Measurements from ENCODE around the gene CFHR2.
"Not testable (repeated sequence)": the region's sequence is repeated elsewhere in the genome, so short reads cannot be mapped to it uniquely, and the experiment has no call there.

The CFHR2 gene

GRCh38 chr1:196910215-196910614, 33.3 kb upstream of the CFHR2 start:
- no peaks in the 10 kb centered on the region for H3K27me3 ChIP-seq (ENCODE audit: control insufficient read depth in 1 of 2, insufficient read depth in 1 of 2, low read length in 2 of 2)
- no peak overlapping the region for H2AFZ ChIP-seq (ENCODE audit: low read depth, low read length)

GRCh38 chr1:196912283-196912682, 31.3 kb upstream of the CFHR2 start:
- not testable (repeated sequence) for DNase-seq; H3K4me3 ChIP-seq (ENCODE audit: insufficient read depth in 1 of 2, low read depth in 1 of 2, low read length in 2 of 2); H3K23ac ChIP-seq (ENCODE audit: low read length in 2 of 2); H3K27ac ChIP-seq (ENCODE audit: low read length, poor library complexity, severe bottlenecking); H4K8ac ChIP-seq (ENCODE audit: low read length); H3K9me3 ChIP-seq (ENCODE audit: control insufficient read depth, low read length); H3K14ac ChIP-seq (ENCODE audit: low read length in 2 of 2); H4K91ac ChIP-seq (ENCODE audit: low read length); H3K4me1 ChIP-seq (ENCODE audit: control insufficient read depth, insufficient read depth, low read depth, low read length); H3K9ac ChIP-seq (ENCODE audit: low read length); H3K79me1 ChIP-seq (replicated peaks; ENCODE audit: low read length, poor library complexity, severe bottlenecking); H3K4me2 ChIP-seq (ENCODE audit: low read length, poor library complexity, severe bottlenecking); H3K18ac ChIP-seq (ENCODE audit: low read depth in 1 of 2, low read length in 2 of 2); H3K36me3 ChIP-seq (ENCODE audit: control insufficient read depth in 1 of 2, insufficient read depth in 2 of 2, low read depth in 1 of 2, low read length in 2 of 2); H3K27me3 ChIP-seq (ENCODE audit: control insufficient read depth in 1 of 2, insufficient read depth in 1 of 2, low read length in 2 of 2); H2BK12ac ChIP-seq (ENCODE audit: low read length in 2 of 2); H2AK5ac ChIP-seq (ENCODE audit: low read length, severe bottlenecking); H2BK120ac ChIP-seq (ENCODE audit: low read depth, low read length); H3K4ac ChIP-seq (ENCODE audit: low read depth in 1 of 2, low read length in 2 of 2); H2BK5ac ChIP-seq (ENCODE audit: low read depth, low read length, poor library complexity, severe bottlenecking); H2AFZ ChIP-seq (ENCODE audit: low read depth, low read length); H2BK15ac ChIP-seq (ENCODE audit: low read depth, poor library complexity, severe bottlenecking)
- 53% methylated on average over 3 of the region's 5 CpGs for WGBS

More at GRCh38 chr1:196910215-196910614, 33.3 kb upstream of the CFHR2 start:
- H3K4ac ChIP-seq (ENCODE audit: low read depth in 1 of 2, low read length in 2 of 2), result no peak overlapping the region
- no peak overlapping the region for H2BK12ac ChIP-seq (ENCODE audit: low read length in 2 of 2)
- no peak overlapping the region for H3K4me2 ChIP-seq (ENCODE audit: low read length, poor library complexity, severe bottlenecking)
- H3K23ac ChIP-seq (ENCODE audit: low read length in 2 of 2), result no peak overlapping the region
- no peak overlapping the region for H3K4me3 ChIP-seq (ENCODE audit: insufficient read depth in 1 of 2, low read depth in 1 of 2, low read length in 2 of 2)
- H2BK120ac ChIP-seq (ENCODE audit: low read depth, low read length), result no peak overlapping the region
- no peak overlapping the region for H4K8ac ChIP-seq (ENCODE audit: low read length)
- H3K9ac ChIP-seq (ENCODE audit: low read length), result no peak overlapping the region
- H3K4me1 ChIP-seq (ENCODE audit: control insufficient read depth, insufficient read depth, low read depth, low read length), result no peaks in the 10 kb centered on the region
- no peak for DNase-seq
- no peak overlapping the region for H4K91ac ChIP-seq (ENCODE audit: low read length)
- H3K9me3 ChIP-seq (ENCODE audit: control insufficient read depth, low read length), result no peaks in the 10 kb centered on the region
- H2BK5ac ChIP-seq (ENCODE audit: low read depth, low read length, poor library complexity, severe bottlenecking), result no peak overlapping the region
- no peaks in the 10 kb centered on the region for H3K36me3 ChIP-seq (ENCODE audit: control insufficient read depth in 1 of 2, insufficient read depth in 2 of 2, low read depth in 1 of 2, low read length in 2 of 2)
- no peak overlapping the region for H3K14ac ChIP-seq (ENCODE audit: low read length in 2 of 2)
- H2AK5ac ChIP-seq (ENCODE audit: low read length, severe bottlenecking), result no peak overlapping the region
- no peak overlapping the region for H3K27ac ChIP-seq (ENCODE audit: low read length, poor library complexity, severe bottlenecking)
- WGBS, result 98% methylated on average over 2 of the region's 2 CpGs
- no peak overlapping the region for H3K18ac ChIP-seq (ENCODE audit: low read depth in 1 of 2, low read length in 2 of 2)
- no peak overlapping the region for H2BK15ac ChIP-seq (ENCODE audit: low read depth, poor library complexity, severe bottlenecking)
- H3K79me1 ChIP-seq (replicated peaks; ENCODE audit: low read length, poor library complexity, severe bottlenecking), result no peaks in the 10 kb centered on the region

GRCh38 chr1:196926839-196927238, 16.7 kb upstream of the CFHR2 start:
- H3K4me1 ChIP-seq (ENCODE audit: control insufficient read depth, insufficient read depth, low read depth, low read length); H2AK5ac ChIP-seq (ENCODE audit: low read length, severe bottlenecking); H3K27ac ChIP-seq (ENCODE audit: low read length, poor library complexity, severe bottlenecking); H4K8ac ChIP-seq (ENCODE audit: low read length); H4K91ac ChIP-seq (ENCODE audit: low read length); H2BK5ac ChIP-seq (ENCODE audit: low read depth, low read length, poor library complexity, severe bottlenecking); H3K36me3 ChIP-seq (ENCODE audit: control insufficient read depth in 1 of 2, insufficient read depth in 2 of 2, low read depth in 1 of 2, low read length in 2 of 2); DNase-seq; H3K23ac ChIP-seq (ENCODE audit: low read length in 2 of 2); H3K4me2 ChIP-seq (ENCODE audit: low read length, poor library complexity, severe bottlenecking); H3K4me3 ChIP-seq (ENCODE audit: insufficient read depth in 1 of 2, low read depth in 1 of 2, low read length in 2 of 2); H3K14ac ChIP-seq (ENCODE audit: low read length in 2 of 2); H2BK120ac ChIP-seq (ENCODE audit: low read depth, low read length); H3K9me3 ChIP-seq (ENCODE audit: control insufficient read depth, low read length); H2BK12ac ChIP-seq (ENCODE audit: low read length in 2 of 2); H3K27me3 ChIP-seq (ENCODE audit: control insufficient read depth in 1 of 2, insufficient read depth in 1 of 2, low read length in 2 of 2); H3K9ac ChIP-seq (ENCODE audit: low read length); H2AFZ ChIP-seq (ENCODE audit: low read depth, low read length); H3K4ac ChIP-seq (ENCODE audit: low read depth in 1 of 2, low read length in 2 of 2); H2BK15ac ChIP-seq (ENCODE audit: low read depth, poor library complexity, severe bottlenecking); H3K79me1 ChIP-seq (replicated peaks; ENCODE audit: low read length, poor library complexity, severe bottlenecking); H3K18ac ChIP-seq (ENCODE audit: low read depth in 1 of 2, low read length in 2 of 2): not testable (repeated sequence)
- 92% methylated on average over 1 of the region's 1 CpG for WGBS

GRCh38 chr1:196932853-196933252, 10.7 kb upstream of the CFHR2 start:
- no CpG with 5 or more reads among the region's 2 CpGs for WGBS
- DNase-seq; H3K23ac ChIP-seq (ENCODE audit: low read length in 2 of 2): not testable (repeated sequence)

More at GRCh38 chr1:196932853-196933252, 10.7 kb upstream of the CFHR2 start:
- H3K27me3 ChIP-seq (ENCODE audit: control insufficient read depth in 1 of 2, insufficient read depth in 1 of 2, low read length in 2 of 2); H3K9me3 ChIP-seq (ENCODE audit: control insufficient read depth, low read length); H2AFZ ChIP-seq (ENCODE audit: low read depth, low read length); H2BK12ac ChIP-seq (ENCODE audit: low read length in 2 of 2); H3K4me1 ChIP-seq (ENCODE audit: control insufficient read depth, insufficient read depth, low read depth, low read length); H2BK120ac ChIP-seq (ENCODE audit: low read depth, low read length); H3K27ac ChIP-seq (ENCODE audit: low read length, poor library complexity, severe bottlenecking); H3K4me2 ChIP-seq (ENCODE audit: low read length, poor library complexity, severe bottlenecking); H3K4ac ChIP-seq (ENCODE audit: low read depth in 1 of 2, low read length in 2 of 2); H3K9ac ChIP-seq (ENCODE audit: low read length); H3K4me3 ChIP-seq (ENCODE audit: insufficient read depth in 1 of 2, low read depth in 1 of 2, low read length in 2 of 2); H3K18ac ChIP-seq (ENCODE audit: low read depth in 1 of 2, low read length in 2 of 2); H2BK5ac ChIP-seq (ENCODE audit: low read depth, low read length, poor library complexity, severe bottlenecking); H3K36me3 ChIP-seq (ENCODE audit: control insufficient read depth in 1 of 2, insufficient read depth in 2 of 2, low read depth in 1 of 2, low read length in 2 of 2); H2BK15ac ChIP-seq (ENCODE audit: low read depth, poor library complexity, severe bottlenecking); H4K8ac ChIP-seq (ENCODE audit: low read length); H3K79me1 ChIP-seq (replicated peaks; ENCODE audit: low read length, poor library complexity, severe bottlenecking); H4K91ac ChIP-seq (ENCODE audit: low read length); H2AK5ac ChIP-seq (ENCODE audit: low read length, severe bottlenecking); H3K14ac ChIP-seq (ENCODE audit: low read length in 2 of 2): not testable (repeated sequence)
